ENCODE measurements around the gene LYST.

DNA sequence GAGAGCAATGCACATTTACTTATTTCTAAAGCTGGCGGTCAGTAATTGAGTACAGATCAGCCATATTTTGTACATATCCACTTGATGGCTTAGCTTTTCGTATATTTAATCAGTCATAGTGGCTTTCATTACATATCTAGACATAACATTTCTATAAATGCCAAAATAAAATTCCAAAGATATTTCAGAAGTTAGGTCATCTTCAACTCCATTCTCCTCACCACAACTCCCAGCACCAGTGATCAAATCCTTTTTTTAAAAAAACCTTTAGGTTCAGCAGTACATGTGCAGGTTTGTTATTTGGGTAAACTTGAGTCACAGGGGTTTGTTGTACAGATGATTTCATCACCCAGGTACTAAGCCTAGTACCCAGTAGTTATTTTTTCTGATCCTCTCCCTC is 163.2 kb downstream of the LYST start:
- no peak for TF ChIP-seq EZH2phosphoT487 (IDR thresholded peaks at IDR 0.05; ENCODE audit: low read depth, severe bottlenecking, unreplicated experiment)
- TF ChIP-seq, protein P1, sequence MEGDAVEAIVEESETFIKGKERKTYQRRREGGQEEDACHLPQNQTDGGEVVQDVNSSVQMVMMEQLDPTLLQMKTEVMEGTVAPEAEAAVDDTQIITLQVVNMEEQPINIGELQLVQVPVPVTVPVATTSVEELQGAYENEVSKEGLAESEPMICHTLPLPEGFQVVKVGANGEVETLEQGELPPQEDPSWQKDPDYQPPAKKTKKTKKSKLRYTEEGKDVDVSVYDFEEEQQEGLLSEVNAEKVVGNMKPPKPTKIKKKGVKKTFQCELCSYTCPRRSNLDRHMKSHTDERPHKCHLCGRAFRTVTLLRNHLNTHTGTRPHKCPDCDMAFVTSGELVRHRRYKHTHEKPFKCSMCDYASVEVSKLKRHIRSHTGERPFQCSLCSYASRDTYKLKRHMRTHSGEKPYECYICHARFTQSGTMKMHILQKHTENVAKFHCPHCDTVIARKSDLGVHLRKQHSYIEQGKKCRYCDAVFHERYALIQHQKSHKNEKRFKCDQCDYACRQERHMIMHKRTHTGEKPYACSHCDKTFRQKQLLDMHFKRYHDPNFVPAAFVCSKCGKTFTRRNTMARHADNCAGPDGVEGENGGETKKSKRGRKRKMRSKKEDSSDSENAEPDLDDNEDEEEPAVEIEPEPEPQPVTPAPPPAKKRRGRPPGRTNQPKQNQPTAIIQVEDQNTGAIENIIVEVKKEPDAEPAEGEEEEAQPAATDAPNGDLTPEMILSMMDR (IDR thresholded peaks at IDR 0.05; ENCODE audit: poor library complexity), result no peak

Measured in hepatocyte (in vitro differentiated cells).